Activated CD4-positive, alpha-beta T cell treated with anti-CD3 and anti-CD28 coated beads, Interleukin-2, amount 50 U/mL, for 4 hours (primary cell): ENCODE measurements around the gene EIF2S3B.
"Not testable (repeated sequence)": the region's sequence is repeated elsewhere in the genome, so short reads cannot be mapped to it uniquely, and the experiment has no call there.

Experiments used
- DNase-seq, 2 experiments: peaks; one replicate each; pipeline ENCODE4 v3.0.0-alpha.2; 2020

The EIF2S3B gene

GRCh38 chr12:10505620-10506019, at the start of gene EIF2S3B:
TSS of gene EIF2S3B (plus strand) at chr12:10505890. CDS start at chr12:10505903, 13 bp downstream.
- DNase-seq: no peak

DNA sequence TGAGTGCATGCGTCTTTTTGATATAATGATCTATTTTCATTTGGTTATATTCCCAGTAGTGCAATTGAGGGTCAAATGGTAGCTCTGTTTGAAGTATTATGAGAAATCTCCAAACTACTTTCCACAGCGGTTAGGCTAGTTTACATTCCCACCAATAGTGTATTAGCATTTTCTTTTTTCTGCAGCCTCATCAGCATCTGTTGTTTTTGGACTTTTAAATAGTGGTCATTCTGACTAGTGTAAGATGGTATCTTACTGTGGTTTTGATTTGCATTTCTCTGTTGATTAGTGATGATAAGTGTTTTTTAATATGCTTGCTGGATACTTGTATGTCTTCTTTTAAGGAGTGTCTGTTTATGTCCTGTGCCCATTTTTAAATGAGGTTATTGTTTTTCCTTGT, 48.8 kb upstream of the EIF2S3B start:
- no peak for DNase-seq

GRCh38 chr12:10457760-10458159, 47.9 kb upstream of the EIF2S3B start:
- no peak for DNase-seq

DNA sequence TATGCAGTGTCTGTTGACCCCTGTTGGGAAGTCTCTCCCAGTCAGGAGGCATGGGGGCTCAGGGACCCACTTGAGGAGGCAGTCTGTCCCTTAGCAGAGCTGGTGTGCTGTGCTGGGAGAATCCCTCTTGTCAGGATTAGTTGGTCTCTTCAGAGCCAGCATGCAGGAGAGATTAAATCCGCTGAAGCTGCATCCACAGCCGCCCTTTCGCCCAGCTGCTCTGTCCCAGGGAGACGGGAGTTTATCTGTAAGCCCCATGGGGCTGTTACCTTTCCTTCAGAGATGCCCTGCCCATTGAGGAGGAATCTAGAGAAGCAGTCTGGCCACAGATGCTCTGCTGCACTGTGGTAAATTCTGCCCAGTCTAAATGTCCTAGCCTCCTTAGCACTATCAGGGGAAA, 39.4 kb upstream of the EIF2S3B start:
- no peak for DNase-seq

DNA sequence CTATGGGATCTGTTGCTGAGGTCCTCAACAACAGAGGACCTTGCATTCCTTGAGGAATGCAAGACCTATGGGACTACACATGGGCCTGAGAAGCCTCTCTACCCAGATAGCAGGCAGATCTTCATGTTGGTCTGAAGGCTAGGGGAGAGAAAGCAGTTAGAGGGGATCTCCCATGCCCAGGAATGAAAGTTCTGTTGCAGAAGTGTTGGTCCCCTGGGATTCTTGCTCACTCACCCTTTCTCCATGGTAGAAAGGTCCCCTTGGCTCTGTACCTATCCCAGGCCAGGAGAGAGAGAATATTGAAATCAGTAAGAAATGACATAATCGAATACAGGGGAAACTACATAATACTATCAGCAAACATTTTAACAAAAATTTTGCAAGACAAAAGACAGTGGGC, 36.0 kb upstream of the EIF2S3B start:
- no peak for DNase-seq

DNA sequence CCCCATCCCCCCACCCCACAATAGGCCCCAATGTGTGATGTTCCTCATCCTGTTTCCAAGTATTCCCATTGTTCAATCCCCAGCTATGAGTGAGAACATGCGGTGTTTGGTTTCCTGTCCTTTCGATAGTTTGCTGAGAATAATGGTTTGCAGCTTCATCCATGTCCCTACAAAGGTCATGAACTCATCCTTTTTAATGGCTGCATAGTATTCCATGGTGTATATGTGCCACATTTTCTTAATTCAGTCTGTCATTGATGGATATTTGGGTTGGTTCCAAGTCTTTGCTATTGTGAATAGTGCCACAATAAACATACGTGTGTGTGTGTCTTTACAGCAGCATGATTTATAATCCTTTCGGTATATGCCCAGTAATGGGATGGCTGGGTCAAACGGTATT, 32.9 kb upstream of the EIF2S3B start:
- DNase-seq: not testable (repeated sequence)

DNA sequence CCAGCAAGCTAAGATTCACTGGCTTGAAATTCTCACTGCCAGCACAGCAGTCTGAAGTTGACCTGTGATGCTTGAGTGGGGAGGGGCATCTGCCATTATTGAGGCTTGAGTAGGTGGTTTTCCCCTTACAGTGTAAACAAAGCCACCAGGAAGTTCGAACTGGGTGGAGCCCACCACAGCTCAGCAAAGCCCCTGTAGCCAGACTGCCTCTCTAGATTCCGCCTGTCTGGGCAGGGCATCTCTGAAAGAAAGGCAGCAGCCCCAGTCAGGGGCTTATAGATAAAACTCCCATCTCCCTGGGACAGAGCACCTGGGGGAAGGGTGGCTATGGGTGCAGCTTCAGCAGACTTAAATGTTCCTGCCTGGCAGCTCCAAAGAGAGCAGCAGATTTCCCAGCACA, 23.8 kb upstream of the EIF2S3B start:
- DNase-seq: not testable (repeated sequence)

DNA sequence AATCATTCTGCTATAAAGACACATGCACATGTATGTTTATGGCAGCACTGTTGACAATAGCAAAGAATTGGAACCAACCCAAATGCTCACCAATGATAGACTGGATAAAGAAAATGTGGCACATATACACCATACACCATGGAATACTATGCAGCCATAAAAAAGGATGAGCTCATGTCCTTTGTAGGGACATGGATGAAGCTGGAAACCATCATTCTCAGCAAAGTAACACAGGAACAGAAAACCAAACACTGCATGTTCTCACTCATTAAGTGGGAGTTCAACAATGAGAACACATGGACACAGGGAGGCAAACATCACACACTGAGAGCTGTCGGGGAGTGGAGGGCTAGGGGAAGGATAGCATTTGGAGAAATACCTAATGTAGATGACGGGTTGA, 18.4 kb upstream of the EIF2S3B start:
- not testable (repeated sequence) for DNase-seq

- DNase-seq: no peak
Observed at GRCh38 chr12:10491766-10492165, 13.9 kb upstream of the EIF2S3B start.

DNA sequence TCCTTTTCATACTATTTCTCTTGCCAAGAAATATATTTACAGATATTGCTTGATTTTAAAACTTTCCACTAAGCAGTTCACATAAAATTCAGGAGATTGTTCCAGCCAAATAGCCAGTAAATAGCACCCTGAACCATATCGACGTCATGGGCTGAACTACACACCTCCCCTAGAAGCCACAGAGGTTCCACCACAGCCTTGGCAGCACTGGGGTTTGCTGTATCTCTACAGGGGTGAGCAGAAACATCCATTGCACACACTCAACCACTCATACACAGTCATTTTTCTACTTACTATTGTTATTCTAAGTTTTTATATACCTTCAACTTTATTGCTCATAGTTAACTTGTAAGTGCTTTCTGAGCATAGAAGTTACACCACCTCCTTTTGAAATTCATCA, 8.1 kb upstream of the EIF2S3B start:
- DNase-seq: no peak

DNA sequence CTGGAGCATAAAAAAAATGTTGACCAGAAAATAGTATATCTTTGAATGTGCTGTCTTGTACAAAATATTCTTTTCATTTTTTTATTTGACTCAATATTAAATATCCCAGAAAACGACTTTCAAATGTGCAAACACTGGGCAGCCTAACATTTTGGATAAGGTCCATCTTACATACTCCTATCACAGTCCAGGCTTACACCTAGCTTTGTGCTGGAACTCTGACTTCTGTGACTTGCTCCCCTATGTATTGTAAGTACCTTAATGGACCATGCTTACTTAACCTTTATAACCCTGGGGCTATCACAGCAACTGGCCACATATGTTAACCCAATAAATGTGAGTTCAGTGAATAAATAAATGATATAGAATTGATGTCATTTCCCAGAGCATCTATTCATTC, 7.6 kb upstream of the EIF2S3B start:
- DNase-seq: no peak

DNA sequence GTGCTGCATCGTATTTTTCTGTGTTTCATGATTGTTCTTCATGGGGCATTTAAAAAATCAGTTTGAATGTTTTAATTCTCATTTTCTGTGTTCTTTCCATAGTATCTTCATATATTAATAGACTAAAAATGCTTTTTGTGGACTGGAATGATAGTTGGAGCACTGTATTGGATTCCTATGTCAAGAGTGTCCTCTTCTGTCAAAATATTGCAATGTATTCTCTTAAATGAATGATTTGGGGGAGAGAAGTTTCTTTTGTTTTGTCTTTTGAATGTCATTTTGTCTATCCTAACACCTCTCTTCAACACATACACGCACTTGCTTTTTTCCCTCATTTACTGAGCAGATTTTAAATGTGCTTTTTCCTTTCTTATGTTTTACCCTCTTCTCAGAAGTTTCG, 4.7 kb upstream of the EIF2S3B start:
- no peak for DNase-seq

DNA sequence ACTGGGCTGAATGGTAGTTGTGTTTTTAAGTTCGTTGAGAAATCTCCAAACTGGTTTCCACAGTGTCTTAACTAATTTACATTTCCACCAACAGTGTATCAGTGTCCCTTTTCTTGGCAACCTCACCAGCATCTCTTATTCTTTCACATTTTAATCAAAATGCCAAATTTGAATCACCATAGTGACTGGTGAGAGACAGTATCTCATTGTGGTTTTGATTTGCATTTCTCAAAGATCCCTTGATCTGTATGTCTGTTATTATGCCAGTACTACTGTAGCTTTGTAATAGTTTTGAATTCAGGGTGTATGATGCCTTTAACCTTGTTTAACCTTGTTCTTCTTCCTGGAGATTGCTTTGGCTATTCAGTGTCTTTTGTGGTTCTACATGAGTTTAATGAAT, 2.2 kb upstream of the EIF2S3B start:
- DNase-seq: no peak

DNA sequence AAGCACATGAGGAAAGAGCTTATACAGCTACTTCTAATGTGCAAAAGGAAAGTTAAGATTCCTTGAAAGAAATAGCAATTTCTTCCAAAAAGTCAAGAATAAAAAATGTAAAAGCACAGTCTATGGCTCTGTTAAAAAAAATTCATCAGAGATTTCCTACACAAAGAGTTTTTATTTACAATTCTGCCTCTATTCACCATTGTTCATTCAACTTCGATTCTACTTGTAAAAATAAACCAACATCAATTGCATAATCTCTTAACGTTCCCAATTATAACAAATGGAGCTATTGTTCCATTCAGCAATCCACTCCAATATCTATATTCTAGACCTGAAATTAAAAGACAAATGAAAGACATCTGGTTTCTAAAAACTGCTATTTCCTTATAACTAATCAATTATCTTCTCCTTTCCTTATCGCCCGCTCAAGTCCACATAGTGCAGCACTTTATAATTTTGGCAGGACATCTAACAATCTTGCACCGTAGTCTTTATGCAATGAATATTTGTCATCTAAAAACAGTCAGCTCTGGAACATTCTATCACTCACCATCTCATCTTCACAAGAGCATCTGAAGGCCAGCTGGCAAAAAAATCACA, 6.2 kb downstream of the EIF2S3B start:
- DNase-seq: no peak

GRCh38 chr12:10512798-10513197, 7.1 kb downstream of the EIF2S3B start:
- no peak for DNase-seq

GRCh38 chr12:10521555-10521954, 15.9 kb downstream of the EIF2S3B start:
- no peak for DNase-seq

- DNase-seq: no peak
Observed at GRCh38 chr12:10528174-10528953, 22.7 kb downstream of the EIF2S3B start.

- DNase-seq: no peak
Observed at GRCh38 chr12:10529603-10530002, 23.9 kb downstream of the EIF2S3B start.

DNA sequence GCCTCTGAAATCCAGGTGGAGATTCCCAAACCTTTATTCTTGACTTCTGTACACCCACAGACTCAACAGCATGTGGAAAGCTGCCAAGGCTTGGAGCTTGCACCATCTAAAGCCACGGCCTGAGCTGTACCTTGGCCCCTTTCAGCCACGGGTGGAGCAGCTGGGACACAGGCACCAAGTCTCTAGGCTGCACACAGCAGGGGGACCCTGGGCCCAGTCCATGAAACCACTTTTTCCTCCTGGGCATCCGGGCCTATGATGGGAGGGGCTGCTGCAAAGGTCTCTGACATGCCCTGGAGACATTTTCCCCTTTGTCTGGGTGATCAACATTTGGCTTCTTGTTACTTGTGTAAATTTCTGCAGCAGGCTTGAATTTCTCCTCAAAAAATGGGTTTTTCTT, 32.0 kb downstream of the EIF2S3B start:
- DNase-seq: no peak

DNA sequence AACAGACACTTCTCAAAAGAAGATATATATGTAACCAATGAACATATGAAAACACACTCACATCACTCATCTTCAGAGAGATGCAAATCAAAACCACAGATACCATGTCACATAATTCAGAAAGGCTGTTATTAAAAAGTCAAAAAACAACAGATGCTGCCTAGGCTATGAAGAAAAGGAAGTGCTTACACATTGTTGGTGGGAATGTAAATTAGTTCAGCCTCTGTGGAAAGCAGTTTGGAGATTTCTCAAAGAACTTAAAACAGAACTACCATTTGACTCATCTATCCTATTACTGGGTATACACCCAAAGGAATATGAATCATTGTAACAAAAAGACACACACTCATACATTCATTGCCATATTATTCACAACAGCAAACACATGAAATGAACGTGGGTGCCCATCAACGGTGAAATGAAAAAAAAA, 35.1 kb downstream of the EIF2S3B start:
- DNase-seq: no peak

DNA sequence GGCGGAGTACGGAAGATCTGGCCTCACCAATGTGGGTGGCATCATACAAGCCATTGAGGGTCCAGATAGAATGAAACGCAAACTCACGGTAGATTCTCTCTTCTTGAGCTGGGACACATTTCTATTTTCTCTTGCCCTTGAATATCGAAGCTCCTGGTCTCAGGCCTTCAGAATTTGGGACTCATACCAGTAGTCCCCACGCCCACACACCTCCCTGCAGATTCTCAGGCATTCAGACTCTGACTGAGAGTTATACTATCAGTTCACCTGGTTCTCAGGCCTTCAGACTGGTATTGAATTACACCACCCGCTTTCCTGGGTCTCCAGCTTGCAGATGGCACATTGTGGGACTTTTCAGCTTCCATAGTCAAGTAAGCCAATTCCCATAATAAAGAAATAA, 37.8 kb downstream of the EIF2S3B start:
- no peak for DNase-seq

DNA sequence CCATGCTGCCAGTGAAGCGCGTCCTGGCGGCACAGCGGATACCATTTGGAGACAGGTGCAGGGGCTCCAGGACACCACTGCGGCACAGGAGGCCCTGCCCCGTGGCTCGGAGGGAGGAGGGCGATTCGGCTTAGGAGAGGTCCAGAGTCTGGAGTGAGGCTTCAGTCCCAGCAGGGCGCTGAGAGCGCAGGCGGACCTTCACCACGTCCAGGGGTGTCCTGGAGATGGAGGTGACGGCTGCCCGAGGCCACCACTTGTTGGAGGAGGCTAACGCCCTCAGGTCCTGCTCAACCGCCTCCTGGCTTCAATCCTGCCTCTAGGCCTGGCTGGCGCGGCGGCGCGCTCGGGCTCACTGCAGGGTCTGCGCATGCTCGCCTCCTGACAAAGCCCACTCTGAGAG, 45.7 kb downstream of the EIF2S3B start:
- DNase-seq: no peak

GRCh38 chr12:10553148-10553547, 47.5 kb downstream of the EIF2S3B start:
- DNase-seq: no peak

DNA sequence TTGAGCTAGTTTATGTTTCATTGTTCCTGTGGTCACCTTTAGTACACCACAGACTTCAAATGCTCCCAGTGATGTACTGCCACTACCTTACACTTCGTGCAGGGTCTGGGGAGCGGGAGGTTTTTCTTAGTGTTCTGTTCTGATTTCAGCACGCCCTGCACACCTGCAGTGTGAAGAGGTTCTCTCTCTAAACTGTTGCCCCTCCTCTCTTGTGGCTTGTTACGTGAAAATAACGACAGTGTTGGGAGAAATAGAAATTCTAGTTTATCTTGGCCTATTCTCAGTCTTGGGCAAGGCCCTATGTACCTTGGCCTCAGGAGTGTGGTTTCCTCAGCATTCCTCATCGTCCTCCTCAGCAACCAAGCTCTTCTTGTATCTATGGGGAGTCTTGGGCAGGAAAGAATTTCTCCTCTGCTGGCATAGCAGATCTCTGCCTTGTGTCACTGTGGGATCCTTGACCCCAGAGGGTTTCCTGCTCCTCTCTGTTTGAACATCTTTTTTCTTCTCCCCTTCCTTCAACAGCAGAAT, 48.6 kb downstream of the EIF2S3B start:
- no peak for DNase-seq
